Endothelial cell of umbilical vein (primary cell): ENCODE data around the gene SLC2A4. TPM values are rescaled to one million over a fixed set of nuclear protein-coding genes. Genes with fewer than 3 reads are reported as not detected.

Experiments
- BruUV-seq: library from RNA; stranded (reverse); fragments of 400-500 nt; replicated peaks from 2 replicates; lab custom pipeline; 2021; lab: Mats Ljungman, UMichigan
- CTCF ChIA-PET: fragments of 300-600, 350-600 bp; sonication (Branson Sonifier 250); formaldehyde crosslinking; loops from one replicate; lab custom pipeline; 2021; ENCODE audit warnings: antibody characterized with exemption, inconsistent platforms; lab: Charles Lee
- POLR2A ChIA-PET: fragments of 300-600, 350-600 bp; sonication (Branson Sonifier 250); formaldehyde crosslinking; loops from one replicate; lab custom pipeline; 2021; ENCODE audit warnings: antibody characterized with exemption, inconsistent platforms; lab: Charles Lee
- DNase-seq: peaks from one replicate; pipeline ENCODE4 v3.0.0-alpha.2; 2011; ENCODE audit warnings: low read depth, low spot score
- FAIRE-seq: peaks from 2 replicates; lab custom pipeline; 2011; peaks lifted over from hg19 to GRCh38; lab: Jason Lieb, UNC
- H2AFZ ChIP-seq: 2 replicates; pipeline ENCODE4 v1.6.0; 2012; ENCODE audit warnings: low read depth, low read length, control low read depth, inconsistent platforms
- H3K27ac ChIP-seq: 2 replicates; pipeline ENCODE4 v1.5.1; 2011; ENCODE audit warnings: low read depth, mild to moderate bottlenecking, control low read depth, low read length, moderate library complexity; ENCODE audit not compliant: insufficient read depth
- H3K27me3 ChIP-seq, 2 experiments: 2 replicates each; pipeline versions ENCODE4 v1.6.0 to v1.6.1; 2011; ENCODE audit warnings: low read length in 2 of 2, mixed read lengths in 1 of 2; ENCODE audit not compliant: control insufficient read depth in 2 of 2, insufficient read depth in 2 of 2
- H3K36me3 ChIP-seq, 2 experiments: 2 replicates in 1 of 2; 3 replicates in 1 of 2; pipeline ENCODE4 v1.5.1; 2011; ENCODE audit warnings: low read length in 2 of 2, mild to moderate bottlenecking in 1 of 2, moderate library complexity in 1 of 2; ENCODE audit not compliant: control insufficient read depth in 2 of 2, insufficient read depth in 2 of 2; ENCODE audit errors: extremely low read depth in 1 of 2
- H3K4me1 ChIP-seq: 3 replicates; pipeline ENCODE4 v1.5.1; 2011; ENCODE audit warnings: mild to moderate bottlenecking, low read length; ENCODE audit not compliant: control insufficient read depth, insufficient read depth; ENCODE audit errors: extremely low read depth
- H3K4me2 ChIP-seq: 2 replicates; pipeline ENCODE4 v1.6.1; 2011; ENCODE audit warnings: low read length, control low read depth, mixed read lengths; ENCODE audit not compliant: insufficient read depth
- H3K4me3 ChIP-seq, 3 experiments: fragments of 200-600 bp in 1 of 3; sonication (generic), shearing (Covaris generic) in 1 of 3; replicated peaks in 1 of 3; 2 replicates each; pipeline ENCODE4 v1.5.1; 2011 to 2016; ENCODE audit warnings: control low read depth in 3 of 3, low read length in 3 of 3, mild to moderate bottlenecking in 2 of 3, inconsistent platforms in 1 of 3, low read depth in 1 of 3, moderate library complexity in 1 of 3; ENCODE audit not compliant: insufficient read depth in 1 of 3
- H3K79me2 ChIP-seq: 2 replicates; pipeline ENCODE4 v1.6.0; 2012; ENCODE audit warnings: low read length, inconsistent platforms; ENCODE audit not compliant: control insufficient read depth, insufficient read depth
- H3K9ac ChIP-seq: replicated peaks from 2 replicates; pipeline ENCODE3; 2011; ENCODE audit warnings: low read length, control low read depth; ENCODE audit not compliant: insufficient read depth; ENCODE audit errors: extremely low read depth
- H3K9me1 ChIP-seq: replicated peaks from 3 replicates; pipeline ENCODE4 v1.6.0; 2011; ENCODE audit warnings: mild to moderate bottlenecking, low read length; ENCODE audit not compliant: control insufficient read depth, insufficient read depth; ENCODE audit errors: extremely low read depth
- H3K9me3 ChIP-seq: replicated peaks from 2 replicates; pipeline ENCODE4 v1.5.1; 2012; ENCODE audit warnings: low read length, inconsistent platforms; ENCODE audit not compliant: control insufficient read depth, insufficient read depth
- H4K20me1 ChIP-seq: replicated peaks from 2 replicates; pipeline ENCODE3; 2011; ENCODE audit warnings: mild to moderate bottlenecking, low read length; ENCODE audit not compliant: control insufficient read depth, insufficient read depth; ENCODE audit errors: extremely low read depth
- CTCF ChIP-seq, 2 donors: IDR thresholded peaks; 1 replicate in 1 of 2; 2 replicates in 1 of 2; pipeline ENCODE4 v1.5.1; 2011; ENCODE audit warnings: low read length in 2 of 2, mild to moderate bottlenecking in 2 of 2, moderate library complexity in 2 of 2, control low read depth in 1 of 2, inconsistent platforms in 1 of 2, low read depth in 1 of 2; ENCODE audit not compliant: insufficient read depth in 1 of 2; ENCODE audit errors: extremely low read depth in 1 of 2
- EZH2 ChIP-seq: IDR thresholded peaks from 2 replicates; pipeline ENCODE4 v1.6.1; 2012; ENCODE audit warnings: borderline replicate concordance, low read depth, mild to moderate bottlenecking, moderate library complexity, low read length, inconsistent platforms; ENCODE audit not compliant: severe bottlenecking
- FOS ChIP-seq: IDR thresholded peaks from 2 replicates; pipeline ENCODE4 v1.6.1; 2011; ENCODE audit warnings: mild to moderate bottlenecking, low read length, moderate library complexity, borderline replicate concordance; ENCODE audit not compliant: insufficient read depth
- MAX ChIP-seq: IDR thresholded peaks from 2 replicates; pipeline ENCODE4 v1.6.1; 2011; ENCODE audit not compliant: insufficient read depth, insufficient read length
- POLR2A ChIP-seq: IDR thresholded peaks from 2 replicates; pipeline ENCODE4 v1.6.1; 2012; ENCODE audit warnings: low read depth, mild to moderate bottlenecking, control low read depth, low read length
- POLR2AphosphoS5 ChIP-seq: IDR thresholded peaks from 2 replicates; pipeline ENCODE4 v1.6.1; 2012; ENCODE audit warnings: low read depth, mild to moderate bottlenecking, control low read depth, low read length, moderate library complexity; ENCODE audit not compliant: insufficient read depth
- dilution Hi-C: fragments of 300-500 bp; cut with MboI; formaldehyde crosslinking; loops from one replicate; pipeline ENCODE4 v1.15.0; 2019; ENCODE audit warnings: low sequenced_read_pairs; ENCODE audit not compliant: extremely low pct_ligation_motif_present
- intact Hi-C: fragments of 100-400 bp; cut with micrococcal nuclease; formaldehyde crosslinking; loops from one replicate; pipeline ENCODE4 v1.10.0; 2022
- polyA plus RNA-seq, 4 experiments: library from polyadenylated mRNA; depleted of rRNA in 3 of 4; stranded (reverse) in 3 of 4; unstranded in 1 of 4; fragments of >200 nt; gene quantifications; 2 replicates each; pipeline versions ENCODE4 v1.2.1 to v1.2.3, GENCODE V29; 2011 to 2012; ENCODE audit warnings: missing spikeins in 1 of 4
- total RNA-seq: library from RNA; stranded (reverse); gene quantifications from 2 replicates; pipeline ENCODE4 v1.2.3, GENCODE V29; 2021

The SLC2A4 gene
- total and polyA plus RNA-seq, 2 donors (not counting 3 experiments of a cell fraction or from before 2014, with no cell fraction given) = 0.12 TPM; not detected in 1

GRCh38 chr17:7314719-7315569 is 33.4 kb downstream of the SLC2A4 start, which contains the start of gene GPS2:
TSS of gene GPS2 (minus strand) at chr17:7315360. CDS start at chr17:7315052, 308 bp downstream.
- POLR2A ChIA-PET = interaction anchor here (1.0 kb wide), 1 partner anchor 15 kb away, joined by 3 read pairs; the partner anchor contains the start of gene NEURL4
- dilution Hi-C loops (no loop called here), intact Hi-C loops (loop anchor here (1.0 kb wide), 1 partner anchor 14 kb away; the partner anchor contains the start of gene NEURL4)
- Histone ChIP-seq H3K27me3 (no peaks in the 10 kb centered on the region), H3K9me3 (no peaks in the 10 kb centered on the region), H3K79me2 (peaks cover 24% of the 10 kb centered on the region), H3K27ac (peak within 1 kb of the TSS; percentile 65), H3K9ac (peak within 1 kb of the TSS; percentile 49), H3K36me3 (peaks cover 29 to 48% of the 10 kb centered on the region in 2 experiments), H3K9me1 (no peaks in the 10 kb centered on the region), H3K4me3 (peak within 1 kb of the TSS; percentile 12 to 87 (median 64)), H4K20me1 (peaks cover 2% of the 10 kb centered on the region), H2AFZ (peak within 1 kb of the TSS; percentile 75), H3K4me1 (peaks cover 27% of the 10 kb centered on the region), H3K4me2 (peak within 1 kb of the TSS; percentile 60)
- FAIRE-seq (peak; percentile 93), DNase-seq (peak; percentile 84)
- CTCF ChIA-PET = interaction anchor here (0.7 to 1.8 kb wide), 6 partner anchors 14 to 269 kb away, joined by 3 to 10 read pairs (median 3); partner anchors contain the start of genes NEURL4 and SLC2A4
- no TSS peak for BruUV-seq
- TF ChIP-seq CTCF (IDR thresholded peaks at IDR 0.05; ENCODE audit: extremely low read depth in 1 of 2, insufficient read depth in 1 of 2, low read depth in 1 of 2, low read length in 2 of 2) (no peak), POLR2A (peak; percentile 76), POLR2AphosphoS5 (peak; percentile 92), FOS (no peak), MAX (no peak), EZH2 (no peak)
